HFFc6 (cell line): ENCODE results near the gene RASL10A. TPM values are rescaled to one million over a fixed set of nuclear protein-coding genes. Genes with fewer than 3 reads are reported as not detected.

ENCODE experiments used
- DNase-seq: peaks from one replicate; pipeline ENCODE4 v3.0.0-alpha.2; 2018
- H3K27ac Mint-ChIP-seq: 2 replicates; pipeline ENCODE4 v1.8.0; 2020; ENCODE audit warnings: mild to moderate bottlenecking, mixed read lengths
- H3K27me3 Mint-ChIP-seq: 2 replicates; pipeline ENCODE4 v1.8.0; 2021; ENCODE audit warnings: mild to moderate bottlenecking, moderate library complexity, mixed read lengths; ENCODE audit not compliant: insufficient read depth
- H3K36me3 Mint-ChIP-seq: 2 replicates; pipeline ENCODE4 v1.8.0; 2021; ENCODE audit warnings: low read depth, mixed read lengths
- H3K4me1 Mint-ChIP-seq: 2 replicates; pipeline ENCODE4 v1.8.0; 2020; ENCODE audit warnings: low read depth, mixed read lengths
- H3K4me3 Mint-ChIP-seq: 2 replicates; pipeline ENCODE4 v1.8.0; 2020; ENCODE audit warnings: mild to moderate bottlenecking, moderate library complexity, mixed read lengths
- H3K9me3 Mint-ChIP-seq: 2 replicates; pipeline ENCODE4 v1.8.0; 2020; ENCODE audit warnings: mild to moderate bottlenecking, mixed read lengths
- CTCF ChIP-seq: fragments of 200-600 bp; sonication (generic); IDR thresholded peaks from 2 replicates; pipeline ENCODE4 v1.5.0; 2021; ENCODE audit warnings: antibody characterized with exemption, mild to moderate bottlenecking
- total RNA-seq, 6 experiments: library from RNA; stranded (reverse); fragmentation: NEBNext Ultra II Directional; extraction: Animal tissue kit (Norgen Biotek cat#: 25700); gene quantifications; 2 replicates in 1 of 6; 3 replicates in 5 of 6; pipeline ENCODE4 v1.2.3, GENCODE V29; 2021

Gene RASL10A
- total RNA-seq, 6 experiments from 2014 or later: 0.24 to 0.28 TPM; not detected in 4

GRCh38 chr22:29341849-29342127 lies 26.3 kb upstream of the RASL10A start:
- Mint-ChIP-seq H3K27me3 (peaks cover 2% of the 10 kb centered on the region), H3K4me3 (no peak overlapping the region), H3K36me3 (peaks cover 25% of the 10 kb centered on the region), H3K27ac (no peak overlapping the region), H3K4me1 (peaks cover 49% of the 10 kb centered on the region), H3K9me3 (no peaks in the 10 kb centered on the region)
- no peak for TF ChIP-seq CTCF
- no peak for DNase-seq

GRCh38 chr22:29341056-29341848 lies 25.8 kb upstream of the RASL10A start:
- Mint-ChIP-seq H3K27ac (no peak overlapping the region), H3K27me3 (peaks cover 2% of the 10 kb centered on the region), H3K4me1 (peaks cover 47% of the 10 kb centered on the region), H3K36me3 (peaks cover 25% of the 10 kb centered on the region), H3K4me3 (no peak overlapping the region), H3K9me3 (no peaks in the 10 kb centered on the region)
- no peak for DNase-seq
- TF ChIP-seq CTCF: no peak

GRCh38 chr22:29340566-29340965 lies 25.1 kb upstream of the RASL10A start:
- Mint-ChIP-seq H3K27me3 (peaks cover 2% of the 10 kb centered on the region; the same call in 1 of the 2 replicates), H3K36me3 (peaks cover 20% of the 10 kb centered on the region), H3K4me3 (no peak overlapping the region), H3K27ac (no peak overlapping the region), H3K4me1 (peaks cover 40% of the 10 kb centered on the region), H3K9me3 (no peaks in the 10 kb centered on the region)
- TF ChIP-seq CTCF: no peak
- DNase-seq: no peak

- TF ChIP-seq CTCF: no peak
- peaks cover 20% of the 10 kb centered on the region for H3K36me3 Mint-ChIP-seq
- H3K4me1 Mint-ChIP-seq: peaks cover 36% of the 10 kb centered on the region
- H3K27ac Mint-ChIP-seq: no peak overlapping the region
- no peaks in the 10 kb centered on the region for H3K9me3 Mint-ChIP-seq
- no peak overlapping the region for H3K4me3 Mint-ChIP-seq
- no peak for DNase-seq
- H3K27me3 Mint-ChIP-seq: peaks cover 2% of the 10 kb centered on the region; the same call in 1 of the 2 replicates
These were observed 24.1 kb upstream of the RASL10A start for GRCh38 chr22:29339381-29340235.

- Mint-ChIP-seq H3K4me3 (no peak overlapping the region), H3K36me3 (peaks cover 20% of the 10 kb centered on the region), H3K4me1 (peaks cover 23% of the 10 kb centered on the region), H3K9me3 (no peaks in the 10 kb centered on the region), H3K27me3 (peaks cover 2% of the 10 kb centered on the region; the same call in 1 of the 2 replicates), H3K27ac (no peak overlapping the region; the same call in 1 of the 2 replicates)
- no peak for TF ChIP-seq CTCF
- no peak for DNase-seq
These were observed 22.9 kb upstream of the RASL10A start for GRCh38 chr22:29338398-29338797.
